HepG2 (cell line): ENCODE data around the gene KLHL36. TPM values are rescaled to one million over a fixed set of nuclear protein-coding genes. Genes with fewer than 3 reads are reported as not detected.

Source experiments
- ATAC-seq: fragments of 200-7000 bp; cut with Tn5 transposase; 3 replicates; pipeline ENCODE4 v1.9.1; 2020; ENCODE audit warnings: mild to moderate bottlenecking, moderate library complexity
- BruUV-seq: library from RNA; stranded (reverse); fragments of 400-500 nt; replicated peaks from 2 replicates; lab custom pipeline; 2021; lab: Mats Ljungman, UMichigan
- CTCF ChIA-PET: fragments of 300-600 bp; formaldehyde crosslinking; extraction: SDS; loops from one replicate; lab custom pipeline; 2021; ENCODE audit warnings: low total read pairs, inconsistent platforms, low intra/inter-chr PET ratio; lab: Yijun Ruan, JAX
- POLR2A ChIA-PET: fragments of 350-600 bp; sonication (Branson Sonifier 250); formaldehyde crosslinking; loops from one replicate; lab custom pipeline; 2020; ENCODE audit warnings: antibody characterized with exemption, inconsistent platforms; lab: Yijun Ruan, JAX
- DNase-seq: peaks from one replicate; pipeline ENCODE4 v3.0.0-alpha.2; 2015; ENCODE audit warnings: low spot score
- FAIRE-seq: peaks from 3 replicates; lab custom pipeline; 2011; peaks lifted over from hg19 to GRCh38; lab: Jason Lieb, UNC
- H2AFZ ChIP-seq: one replicate; pipeline ENCODE4 v1.6.1; 2011; ENCODE audit warnings: low read length, inconsistent platforms
- H3K27ac ChIP-seq: fragments of 300-600 bp; 3 replicates; pipeline ENCODE4 v1.8.0; 2011; ENCODE audit warnings: mixed run types, mild to moderate bottlenecking, mixed read lengths, low read length, inconsistent platforms; ENCODE audit not compliant: insufficient read depth; ENCODE audit errors: extremely low read length
- H3K27me3 ChIP-seq, 2 experiments: fragments of 200-600 bp in 1 of 2; 2 replicates in 1 of 2; 3 replicates in 1 of 2; pipeline versions ENCODE4 v1.6.0 to v1.8.0; 2011; ENCODE audit warnings: low read length in 2 of 2, mild to moderate bottlenecking in 2 of 2, moderate library complexity in 2 of 2, inconsistent platforms in 1 of 2; ENCODE audit not compliant: insufficient read depth in 2 of 2, control insufficient read depth in 1 of 2
- H3K36me3 ChIP-seq, 2 experiments: fragments of 200-600 bp in 1 of 2; replicated peaks in 1 of 2; 2 replicates in 1 of 2; 3 replicates in 1 of 2; pipeline versions ENCODE4 v1.5.1 to v1.8.0; 2011; ENCODE audit warnings: low read length in 2 of 2, inconsistent platforms in 1 of 2; ENCODE audit not compliant: insufficient read depth in 2 of 2, control insufficient read depth in 1 of 2
- H3K4me1 ChIP-seq: 2 replicates; pipeline ENCODE4 v1.5.1; 2012; ENCODE audit warnings: low read length, inconsistent platforms; ENCODE audit not compliant: insufficient read depth
- H3K4me2 ChIP-seq: 2 replicates; pipeline ENCODE4 v1.6.0; 2011; ENCODE audit warnings: low read depth, low read length, inconsistent platforms
- H3K4me3 ChIP-seq, 3 experiments: fragments of 200-600 bp in 1 of 3; sonication (generic), shearing (Covaris generic) in 1 of 3; replicated peaks in 1 of 3; 2 replicates each; pipeline ENCODE4 v1.5.1; 2011 to 2016; ENCODE audit warnings: low read length in 3 of 3, inconsistent platforms in 2 of 3, low read depth in 2 of 3, mild to moderate bottlenecking in 2 of 3, control low read depth in 1 of 3, mixed read lengths in 1 of 3; ENCODE audit not compliant: insufficient read depth in 1 of 3
- H3K79me2 ChIP-seq: one replicate; pipeline ENCODE4 v1.6.1; 2011; ENCODE audit warnings: low read length, inconsistent platforms; ENCODE audit not compliant: insufficient read depth
- H3K9ac ChIP-seq: 2 replicates; pipeline ENCODE4 v1.6.0; 2011; ENCODE audit warnings: mild to moderate bottlenecking, low read depth, low read length, inconsistent platforms; ENCODE audit not compliant: insufficient read depth
- H3K9me3 ChIP-seq: 2 replicates; pipeline ENCODE4 v1.5.1; 2012; ENCODE audit warnings: mild to moderate bottlenecking, low read length
- H4K20me1 ChIP-seq: 2 replicates; pipeline ENCODE4 v1.6.0; 2011; ENCODE audit warnings: inconsistent platforms, mild to moderate bottlenecking, low read length, moderate library complexity; ENCODE audit not compliant: insufficient read depth
- CEBPB ChIP-seq: IDR thresholded peaks from 2 replicates; pipeline ENCODE4 v1.6.1; 2011; ENCODE audit warnings: low read depth, low read length, improper control_type of control experiment, borderline replicate concordance
- CEBPG ChIP-seq: IDR thresholded peaks from 2 replicates; pipeline ENCODE4 v1.6.1; 2016
- ELF1 ChIP-seq: sonication (generic); formaldehyde crosslinking; IDR thresholded peaks from 2 replicates; pipeline ENCODE4 v1.4.0; 2020; ENCODE audit warnings: missing genetic modification reagents
- GABPB1 ChIP-seq: IDR thresholded peaks from 2 replicates; pipeline ENCODE4 v1.6.1; 2016; ENCODE audit warnings: mild to moderate bottlenecking, missing genetic modification reagents, moderate library complexity, missing compliant biosample characterization
- SAP130 ChIP-seq: IDR thresholded peaks from 2 replicates; pipeline ENCODE4 v1.6.1; 2016; ENCODE audit warnings: low read depth
- SP1 ChIP-seq, 2 experiments: fragments of 450-650 bp in 1 of 2; sonication (generic) in 1 of 2; formaldehyde crosslinking in 1 of 2; IDR thresholded peaks; 2 replicates each; pipeline versions ENCODE4 v1.4.0 to v1.6.1; 2016 to 2020; ENCODE audit warnings: missing genetic modification reagents in 1 of 2
- THAP11 ChIP-seq: IDR thresholded peaks from 2 replicates; pipeline ENCODE4 v1.6.1; 2016; ENCODE audit warnings: missing biosample characterization, missing genetic modification reagents
- THAP9 ChIP-seq: sonication (generic); formaldehyde crosslinking; IDR thresholded peaks from 2 replicates; pipeline ENCODE4; 2020; ENCODE audit warnings: missing genetic modification reagents, mild to moderate bottlenecking, borderline replicate concordance
- YEATS4 ChIP-seq: sonication (generic); formaldehyde crosslinking; IDR thresholded peaks from 2 replicates; pipeline ENCODE4 v1.4.0; 2020; ENCODE audit warnings: missing genetic modification reagents, borderline replicate concordance
- ZNF34 ChIP-seq: sonication (generic); formaldehyde crosslinking; IDR thresholded peaks from 2 replicates; pipeline ENCODE4 v1.4.0; 2020; ENCODE audit warnings: mild to moderate bottlenecking, missing genetic modification reagents, borderline replicate concordance
- ZNF615 ChIP-seq: sonication (generic); formaldehyde crosslinking; IDR thresholded peaks from 2 replicates; pipeline ENCODE4 v1.5.0; 2020; ENCODE audit warnings: mild to moderate bottlenecking, missing genetic modification reagents, borderline replicate concordance
- ZNF646 ChIP-seq: sonication (generic); formaldehyde crosslinking; IDR thresholded peaks from 2 replicates; pipeline ENCODE4 v1.9.0; 2021; ENCODE audit warnings: mild to moderate bottlenecking, missing genetic modification reagents
- ZNF660 ChIP-seq: sonication (generic); formaldehyde crosslinking; IDR thresholded peaks from 2 replicates; pipeline ENCODE4 v1.5.1; 2020; ENCODE audit warnings: mild to moderate bottlenecking, low read depth, missing genetic modification reagents, borderline replicate concordance
- WGBS: methylation state at CpG from one replicate; pipeline ENCODE4 v1.1.6; 2017; ENCODE audit warnings: low lambda C conversion rate; 5-methylcytosine and 5-hydroxymethylcytosine counted together
- in situ Hi-C: cut with HindIII; loops from 2 replicates; pipeline ENCODE4 v1.10.0; 2017; ENCODE audit warnings: low pct_unique_long_range_greater_than_20kb; ENCODE audit not compliant: extremely low pct_ligation_motif_present
- intact Hi-C: fragments of 100-400 bp; cut with micrococcal nuclease; formaldehyde crosslinking; loops from one replicate; pipeline ENCODE4 v1.10.0; 2022; ENCODE audit not compliant: unreplicated experiment
- polyA plus RNA-seq, 8 experiments: library from polyadenylated mRNA; depleted of rRNA in 3 of 8; stranded (reverse) in 7 of 8; unstranded in 1 of 8; fragments of >200 nt; fragmentation: Illumina TruSeq in 4 of 8; extraction: Trizol in 4 of 8; gene quantifications; 2 replicates each; pipeline versions ENCODE4 v1.2.1 to v1.2.3, GENCODE V29; 2011 to 2016; ENCODE audit warnings: low read depth in 4 of 8, missing spikeins in 1 of 8, mixed read lengths in 1 of 8; ENCODE audit not compliant: insufficient read depth in 1 of 8
- total RNA-seq, 5 experiments: library from RNA; depleted of rRNA; stranded (reverse); fragments of >200 nt; fragmentation: Illumina TruSeq; extraction: Trizol; gene quantifications; 2 replicates each; pipeline ENCODE4 v1.2.3, GENCODE V29; 2016; ENCODE audit warnings: low read depth in 1 of 5
- TF ChIP-seq, protein P1 (sequence below): IDR thresholded peaks from 2 replicates; pipeline ENCODE4 v1.6.1; 2016; ENCODE audit warnings: missing genetic modification reagents, missing compliant biosample characterization

The KLHL36 gene
- total and polyA plus RNA-seq, 2 of the 13 experiments (the other 11 are each of a cell fraction or from before 2014, with no cell fraction given) = 24.3 to 26.0 TPM

- H2AFZ ChIP-seq = peak overlapping the region; percentile 74
- peak; percentile 36 for ATAC-seq
- TF ChIP-seq ZNF646 (CRISPR knock-in tag) (no peak), THAP11 (no peak), ELF1 (CRISPR knock-in tag) (peak; percentile 43; the same call in 1 of the 2 replicates), CEBPB (peak; percentile 72; the same call in 1 of the 2 replicates), THAP9 (CRISPR knock-in tag) (no peak), SP1 (IDR thresholded peaks at IDR 0.05) (no peak), SP1 (CRISPR knock-in tag; IDR thresholded peaks at IDR 0.05) (no peak), ZNF660 (CRISPR knock-in tag) (no peak), YEATS4 (CRISPR knock-in tag) (0 out of 2 replicates have a peak, but pooled peaks have one; percentile 10), ZNF615 (CRISPR knock-in tag) (no peak), CEBPG (peak; percentile 65), GABPB1 (peak; percentile 65), ZNF34 (CRISPR knock-in tag) (no peak), SAP130 (CRISPR knock-in tag) (peak; percentile 34; the same call in 1 of the 2 replicates)
- TF ChIP-seq, protein P1, sequence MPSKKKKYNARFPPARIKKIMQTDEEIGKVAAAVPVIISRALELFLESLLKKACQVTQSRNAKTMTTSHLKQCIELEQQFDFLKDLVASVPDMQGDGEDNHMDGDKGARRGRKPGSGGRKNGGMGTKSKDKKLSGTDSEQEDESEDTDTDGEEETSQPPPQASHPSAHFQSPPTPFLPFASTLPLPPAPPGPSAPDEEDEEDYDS (CRISPR knock-in tag) = no peak
Measured at GRCh38 chr16:84692451-84693214, 44.3 kb downstream of the KLHL36 start.

More at GRCh38 chr16:84692451-84693214, 44.3 kb downstream of the KLHL36 start:
- no peaks in the 10 kb centered on the region for H3K27me3 ChIP-seq
- no peak overlapping the region for H3K27ac ChIP-seq
- BruUV-seq = no TSS peak
- 22% methylated on average over 6 of the region's 6 CpGs for WGBS
- H3K9ac ChIP-seq = peak overlapping the region; percentile 16; the same call in 1 of the 2 replicates
- peak overlapping the region in 2 of 3 experiments; percentile 8 to 39; a peak in 3 of 6 replicates for H3K4me3 ChIP-seq
- ChIA-PET POLR2A (interaction anchor here (0.6 to 1.3 kb wide), 3 partner anchors 8 to 33 kb away, joined by 3 to 10 read pairs (median 3); no protein-coding TSS in a partner anchor), CTCF (no interaction called here)
- DNase-seq (peak; percentile 59), FAIRE-seq (no peak)
- H3K79me2 ChIP-seq = no peaks in the 10 kb centered on the region
- no peaks in the 10 kb centered on the region for H3K9me3 ChIP-seq
- intact Hi-C loops = no loop called here
- H3K36me3 ChIP-seq = no peaks in the 10 kb centered on the region
- H4K20me1 ChIP-seq = no peaks in the 10 kb centered on the region
- in situ Hi-C loops = no loop called here
- H3K4me1 ChIP-seq = peaks cover 34% of the 10 kb centered on the region
- H3K4me2 ChIP-seq = peak overlapping the region; percentile 69
